Activated naive CD4-positive, alpha-beta T cell treated with anti-CD3 and anti-CD28 coated beads, Interleukin-2, amount 10 ng/mL, durations not matched to agents 7 days and 5 days (primary cell): ENCODE data around the gene SLC24A3.

Experiments used
- CTCF ChIA-PET: fragments of 350-600 bp; sonication (Branson Sonifier 250); formaldehyde crosslinking; loops from one replicate; lab custom pipeline; 2021; ENCODE audit warnings: antibody characterized with exemption; lab: Charles Lee
- DNase-seq: peaks from one replicate; pipeline ENCODE4 v3.0.0-alpha.2; 2020
- H3K27ac Mint-ChIP-seq: one replicate; pipeline ENCODE4 v1.8.0; 2021; ENCODE audit warnings: mild to moderate bottlenecking, moderate library complexity, mixed read lengths
- H3K27me3 Mint-ChIP-seq: one replicate; pipeline ENCODE4 v1.8.0; 2021; ENCODE audit warnings: mild to moderate bottlenecking, mixed read lengths
- H3K36me3 Mint-ChIP-seq: one replicate; pipeline ENCODE4 v1.8.0; 2021; ENCODE audit warnings: mixed read lengths
- H3K4me1 Mint-ChIP-seq: one replicate; pipeline ENCODE4 v1.8.0; 2021; ENCODE audit warnings: mixed read lengths
- H3K4me3 Mint-ChIP-seq: one replicate; pipeline ENCODE4 v1.8.0; 2021; ENCODE audit warnings: mild to moderate bottlenecking, moderate library complexity, mixed read lengths
- H3K9me3 Mint-ChIP-seq: one replicate; pipeline ENCODE4 v1.8.0; 2021; ENCODE audit warnings: mixed read lengths

SLC24A3 gene

GRCh38 chr20:19291024-19291817 lies 78.8 kb downstream of the SLC24A3 start:
- DNase-seq: no peak
- Mint-ChIP-seq H3K4me1 (no peaks in the 10 kb centered on the region), H3K4me3 (no peak overlapping the region), H3K9me3 (peaks cover 2% of the 10 kb centered on the region), H3K27me3 (no peaks in the 10 kb centered on the region), H3K27ac (no peak overlapping the region), H3K36me3 (no peaks in the 10 kb centered on the region)
- CTCF ChIA-PET: no interaction called here

GRCh38 chr20:19291818-19292132 lies 79.3 kb downstream of the SLC24A3 start:
- CTCF ChIA-PET: no interaction called here
- H3K9me3 Mint-ChIP-seq: peaks cover 2% of the 10 kb centered on the region
- no peak for DNase-seq
- no peaks in the 10 kb centered on the region for H3K27me3 Mint-ChIP-seq
- no peaks in the 10 kb centered on the region for H3K4me1 Mint-ChIP-seq
- H3K27ac Mint-ChIP-seq: no peak overlapping the region
- H3K36me3 Mint-ChIP-seq: no peaks in the 10 kb centered on the region
- no peak overlapping the region for H3K4me3 Mint-ChIP-seq

- no peak for DNase-seq
- H3K4me1 Mint-ChIP-seq: no peaks in the 10 kb centered on the region
- no peaks in the 10 kb centered on the region for H3K27me3 Mint-ChIP-seq
- H3K36me3 Mint-ChIP-seq: no peaks in the 10 kb centered on the region
- peaks cover 2% of the 10 kb centered on the region for H3K9me3 Mint-ChIP-seq
- CTCF ChIA-PET: no interaction called here
- H3K4me3 Mint-ChIP-seq: no peak overlapping the region
- H3K27ac Mint-ChIP-seq: no peak overlapping the region
These were observed 79.8 kb downstream of the SLC24A3 start for GRCh38 chr20:19292254-19292653.

GRCh38 chr20:19295076-19295475 lies 82.6 kb downstream of the SLC24A3 start:
- Mint-ChIP-seq H3K36me3 (no peaks in the 10 kb centered on the region), H3K4me3 (no peak overlapping the region), H3K9me3 (peaks cover 2% of the 10 kb centered on the region), H3K27ac (no peak overlapping the region), H3K4me1 (no peaks in the 10 kb centered on the region), H3K27me3 (no peaks in the 10 kb centered on the region)
- DNase-seq: no peak
- CTCF ChIA-PET: no interaction called here

GRCh38 chr20:19298652-19299051 lies 86.2 kb downstream of the SLC24A3 start:
- CTCF ChIA-PET: no interaction called here
- no peak overlapping the region for H3K4me3 Mint-ChIP-seq
- no peak for DNase-seq
- no peaks in the 10 kb centered on the region for H3K36me3 Mint-ChIP-seq
- H3K27ac Mint-ChIP-seq: no peak overlapping the region
- H3K9me3 Mint-ChIP-seq: peaks cover 2% of the 10 kb centered on the region
- no peaks in the 10 kb centered on the region for H3K27me3 Mint-ChIP-seq
- H3K4me1 Mint-ChIP-seq: no peaks in the 10 kb centered on the region

- CTCF ChIA-PET: no interaction called here
- H3K27ac Mint-ChIP-seq: no peak overlapping the region
- DNase-seq: no peak
- H3K9me3 Mint-ChIP-seq: no peaks in the 10 kb centered on the region
- H3K4me1 Mint-ChIP-seq: no peaks in the 10 kb centered on the region
- H3K4me3 Mint-ChIP-seq: no peak overlapping the region
- no peaks in the 10 kb centered on the region for H3K27me3 Mint-ChIP-seq
- no peaks in the 10 kb centered on the region for H3K36me3 Mint-ChIP-seq
These were observed 88.0 kb downstream of the SLC24A3 start for GRCh38 chr20:19300395-19300794.

- Mint-ChIP-seq H3K4me3 (no peak overlapping the region), H3K36me3 (no peaks in the 10 kb centered on the region), H3K4me1 (no peaks in the 10 kb centered on the region), H3K27ac (no peak overlapping the region), H3K27me3 (no peaks in the 10 kb centered on the region), H3K9me3 (no peaks in the 10 kb centered on the region)
- no peak for DNase-seq
- CTCF ChIA-PET: interaction anchor here (1.2 kb wide), 1 partner anchor 19 kb away, joined by 3 read pairs; no protein-coding TSS in a partner anchor
These were observed 88.7 kb downstream of the SLC24A3 start for GRCh38 chr20:19301142-19301541.

GRCh38 chr20:19301843-19302242 lies 89.4 kb downstream of the SLC24A3 start:
- DNase-seq: no peak
- no peaks in the 10 kb centered on the region for H3K4me1 Mint-ChIP-seq
- H3K9me3 Mint-ChIP-seq: no peaks in the 10 kb centered on the region
- no peaks in the 10 kb centered on the region for H3K27me3 Mint-ChIP-seq
- no peaks in the 10 kb centered on the region for H3K36me3 Mint-ChIP-seq
- CTCF ChIA-PET: interaction anchor here (0.7 to 1.2 kb wide), 2 partner anchors 18 to 96 kb away, joined by 3 read pairs; no protein-coding TSS in a partner anchor
- H3K27ac Mint-ChIP-seq: no peak overlapping the region
- no peak overlapping the region for H3K4me3 Mint-ChIP-seq

- no peak for DNase-seq
- Mint-ChIP-seq H3K27ac (no peak overlapping the region), H3K4me1 (no peaks in the 10 kb centered on the region), H3K27me3 (no peaks in the 10 kb centered on the region), H3K4me3 (no peak overlapping the region), H3K36me3 (no peaks in the 10 kb centered on the region), H3K9me3 (no peaks in the 10 kb centered on the region)
- CTCF ChIA-PET: interaction anchor here (1.2 kb wide), 1 partner anchor 17 kb away, joined by 3 read pairs; no protein-coding TSS in a partner anchor
These were observed 90.3 kb downstream of the SLC24A3 start for GRCh38 chr20:19302714-19303113.

GRCh38 chr20:19304389-19304788 lies 91.9 kb downstream of the SLC24A3 start:
- Mint-ChIP-seq H3K27ac (no peak overlapping the region), H3K9me3 (no peaks in the 10 kb centered on the region), H3K27me3 (no peaks in the 10 kb centered on the region), H3K4me1 (no peaks in the 10 kb centered on the region), H3K4me3 (no peak overlapping the region), H3K36me3 (no peaks in the 10 kb centered on the region)
- CTCF ChIA-PET: no interaction called here
- DNase-seq: no peak

GRCh38 chr20:19304886-19305415 lies 92.5 kb downstream of the SLC24A3 start:
- CTCF ChIA-PET: no interaction called here
- no peak overlapping the region for H3K27ac Mint-ChIP-seq
- H3K36me3 Mint-ChIP-seq: no peaks in the 10 kb centered on the region
- no peak for DNase-seq
- no peaks in the 10 kb centered on the region for H3K27me3 Mint-ChIP-seq
- no peaks in the 10 kb centered on the region for H3K9me3 Mint-ChIP-seq
- H3K4me3 Mint-ChIP-seq: no peak overlapping the region
- no peaks in the 10 kb centered on the region for H3K4me1 Mint-ChIP-seq

- H3K27ac Mint-ChIP-seq: no peak overlapping the region
- no peaks in the 10 kb centered on the region for H3K9me3 Mint-ChIP-seq
- no peaks in the 10 kb centered on the region for H3K36me3 Mint-ChIP-seq
- no peak overlapping the region for H3K4me3 Mint-ChIP-seq
- CTCF ChIA-PET: no interaction called here
- H3K27me3 Mint-ChIP-seq: no peaks in the 10 kb centered on the region
- no peaks in the 10 kb centered on the region for H3K4me1 Mint-ChIP-seq
- no peak for DNase-seq
These were observed 95.7 kb downstream of the SLC24A3 start for GRCh38 chr20:19308146-19308545.

GRCh38 chr20:19310541-19310940 lies 98.1 kb downstream of the SLC24A3 start:
- H3K36me3 Mint-ChIP-seq: no peaks in the 10 kb centered on the region
- no peak for DNase-seq
- H3K4me3 Mint-ChIP-seq: no peak overlapping the region
- no peaks in the 10 kb centered on the region for H3K4me1 Mint-ChIP-seq
- no peak overlapping the region for H3K27ac Mint-ChIP-seq
- H3K27me3 Mint-ChIP-seq: no peaks in the 10 kb centered on the region
- CTCF ChIA-PET: no interaction called here
- no peaks in the 10 kb centered on the region for H3K9me3 Mint-ChIP-seq

- Mint-ChIP-seq H3K27ac (no peak overlapping the region), H3K36me3 (no peaks in the 10 kb centered on the region), H3K27me3 (no peaks in the 10 kb centered on the region), H3K9me3 (no peaks in the 10 kb centered on the region), H3K4me3 (no peak overlapping the region), H3K4me1 (no peaks in the 10 kb centered on the region)
- DNase-seq: no peak
- CTCF ChIA-PET: no interaction called here
These were observed 101.1 kb downstream of the SLC24A3 start for GRCh38 chr20:19313342-19314069.

- CTCF ChIA-PET: no interaction called here
- H3K4me1 Mint-ChIP-seq: no peaks in the 10 kb centered on the region
- H3K27me3 Mint-ChIP-seq: no peaks in the 10 kb centered on the region
- no peaks in the 10 kb centered on the region for H3K9me3 Mint-ChIP-seq
- H3K36me3 Mint-ChIP-seq: no peaks in the 10 kb centered on the region
- no peak for DNase-seq
- H3K4me3 Mint-ChIP-seq: no peak overlapping the region
- H3K27ac Mint-ChIP-seq: no peak overlapping the region
These were observed 102.2 kb downstream of the SLC24A3 start for GRCh38 chr20:19314621-19315020.
